ENCODE results near the gene PHOSPHO2. TPM values are rescaled to one million over a fixed set of nuclear protein-coding genes. Genes with fewer than 3 reads are reported as not detected.

PHOSPHO2 gene
- total RNA-seq, 4 donors from 2014 or later = 2.0 to 27.7 (median 12.5) TPM

- TF ChIP-seq, protein P1, sequence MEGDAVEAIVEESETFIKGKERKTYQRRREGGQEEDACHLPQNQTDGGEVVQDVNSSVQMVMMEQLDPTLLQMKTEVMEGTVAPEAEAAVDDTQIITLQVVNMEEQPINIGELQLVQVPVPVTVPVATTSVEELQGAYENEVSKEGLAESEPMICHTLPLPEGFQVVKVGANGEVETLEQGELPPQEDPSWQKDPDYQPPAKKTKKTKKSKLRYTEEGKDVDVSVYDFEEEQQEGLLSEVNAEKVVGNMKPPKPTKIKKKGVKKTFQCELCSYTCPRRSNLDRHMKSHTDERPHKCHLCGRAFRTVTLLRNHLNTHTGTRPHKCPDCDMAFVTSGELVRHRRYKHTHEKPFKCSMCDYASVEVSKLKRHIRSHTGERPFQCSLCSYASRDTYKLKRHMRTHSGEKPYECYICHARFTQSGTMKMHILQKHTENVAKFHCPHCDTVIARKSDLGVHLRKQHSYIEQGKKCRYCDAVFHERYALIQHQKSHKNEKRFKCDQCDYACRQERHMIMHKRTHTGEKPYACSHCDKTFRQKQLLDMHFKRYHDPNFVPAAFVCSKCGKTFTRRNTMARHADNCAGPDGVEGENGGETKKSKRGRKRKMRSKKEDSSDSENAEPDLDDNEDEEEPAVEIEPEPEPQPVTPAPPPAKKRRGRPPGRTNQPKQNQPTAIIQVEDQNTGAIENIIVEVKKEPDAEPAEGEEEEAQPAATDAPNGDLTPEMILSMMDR (IDR thresholded peaks at IDR 0.05) = no peak
- no peak for ATAC-seq (ENCODE audit: low FRiP score)
- DNase-seq (ENCODE audit: low spot score) = no peak
Measured at GRCh38 chr2:169716238-169716886, 22.1 kb downstream of the PHOSPHO2 start.

DNA sequence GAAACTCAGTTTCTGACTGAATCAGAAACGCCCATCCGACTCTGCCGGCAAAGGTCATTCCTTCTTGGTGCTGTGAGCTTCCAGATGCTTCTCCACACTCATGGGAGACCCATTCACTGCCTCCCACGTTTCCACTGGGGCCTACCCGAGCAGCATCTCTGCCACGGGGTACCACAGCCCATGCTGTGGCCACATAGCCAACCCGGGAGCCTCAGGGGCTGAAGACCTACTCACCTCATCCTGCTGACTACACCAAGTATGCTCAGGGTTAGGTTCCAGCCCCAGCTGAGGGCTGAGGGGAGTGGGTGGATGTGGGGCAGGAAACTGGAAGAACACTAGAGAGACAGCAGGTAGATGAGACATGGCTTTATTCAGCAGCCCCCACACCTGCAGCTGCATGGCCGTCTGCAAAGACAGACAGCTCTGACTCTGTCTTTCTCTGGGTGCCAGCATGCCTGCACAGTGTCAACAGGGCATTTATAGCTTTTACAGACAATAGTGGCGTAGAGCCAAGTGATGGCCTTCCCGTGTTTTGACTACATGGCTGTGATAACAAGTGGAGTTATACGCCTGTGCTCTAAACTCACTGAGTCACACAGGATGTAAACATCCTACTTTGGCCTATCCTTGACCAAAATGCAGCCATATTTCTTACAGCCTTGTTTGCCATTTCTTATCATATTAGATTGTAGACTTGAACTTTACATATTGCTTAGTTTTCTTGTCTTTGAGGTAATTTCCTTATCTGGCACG lies 22.8 kb downstream of the PHOSPHO2 start:
- TF ChIP-seq, protein P1 (IDR thresholded peaks at IDR 0.05) = no peak
- DNase-seq (ENCODE audit: low spot score) (no peak), ATAC-seq (ENCODE audit: low FRiP score) (no peak)

- ATAC-seq (ENCODE audit: low FRiP score) = no peak
- no peak for DNase-seq (ENCODE audit: low spot score)
- TF ChIP-seq, protein P1 (IDR thresholded peaks at IDR 0.05) = no peak
Measured at GRCh38 chr2:169717691-169718063, 23.4 kb downstream of the PHOSPHO2 start.

DNA sequence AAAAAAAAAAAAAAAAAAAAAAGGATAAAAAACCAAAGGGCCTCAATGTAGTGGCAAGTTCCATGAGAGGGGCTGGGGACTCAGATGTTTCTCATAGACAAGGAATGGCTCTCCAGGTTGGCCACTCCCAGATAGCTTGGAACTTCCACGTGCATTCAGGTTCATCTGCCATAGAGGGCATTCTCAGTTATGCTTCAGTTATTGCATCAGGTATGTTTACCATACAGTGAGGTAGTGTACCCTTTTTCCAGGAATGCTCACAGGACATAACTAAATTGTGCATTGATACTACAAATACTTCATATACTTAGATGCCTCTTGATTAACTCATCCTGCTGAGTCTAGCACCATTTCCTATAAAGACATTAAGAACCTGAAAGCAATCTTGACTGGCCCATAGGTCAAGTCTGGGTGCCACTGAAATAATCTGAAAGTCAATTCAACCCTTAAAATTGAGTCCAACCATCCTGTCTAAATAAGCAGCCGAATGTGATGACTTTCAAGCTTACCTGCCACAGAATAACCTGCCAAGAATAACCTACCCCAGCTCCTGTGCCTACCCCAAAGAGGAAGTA lies 24.7 kb downstream of the PHOSPHO2 start:
- TF ChIP-seq, protein P1 (IDR thresholded peaks at IDR 0.05) = no peak
- ATAC-seq (ENCODE audit: low FRiP score) = no peak
- no peak for DNase-seq (ENCODE audit: low spot score)

DNA sequence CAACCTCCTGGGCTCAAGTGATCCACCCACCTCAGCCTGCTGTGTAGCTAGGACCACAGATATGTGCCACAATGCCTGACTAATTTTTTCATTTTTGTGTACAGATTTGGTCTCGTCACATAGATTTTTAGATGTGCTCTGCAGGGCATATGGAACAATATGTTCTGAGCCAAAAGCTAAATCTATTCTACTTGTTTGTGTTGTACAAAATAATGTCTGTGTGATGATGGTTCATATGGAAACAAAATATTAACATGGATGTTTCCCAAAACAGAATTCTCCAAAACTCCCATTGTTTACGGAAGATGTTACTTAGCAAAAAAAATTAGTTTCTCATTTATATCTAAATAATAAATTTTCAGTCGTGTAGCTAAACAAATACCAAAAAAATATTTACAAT lies 26.7 kb downstream of the PHOSPHO2 start:
- no peak for DNase-seq (ENCODE audit: low spot score)
- no peak for ATAC-seq (ENCODE audit: low FRiP score)
- TF ChIP-seq, protein P1 (IDR thresholded peaks at IDR 0.05) = no peak

- no peak for ATAC-seq (ENCODE audit: low FRiP score)
- DNase-seq (ENCODE audit: low spot score) = no peak
- TF ChIP-seq, protein P1 (IDR thresholded peaks at IDR 0.05) = no peak
Measured at GRCh38 chr2:169727065-169727464, 32.8 kb downstream of the PHOSPHO2 start.

Data from omental fat pad (tissue), 4 donors.